Thoracic aorta (tissue), 2 donors: Measurements from ENCODE around the gene HERC3. TPM values are rescaled to one million over a fixed set of nuclear protein-coding genes. Genes with fewer than 3 reads are reported as not detected.

Experiments used
- ATAC-seq: fragments of 150-250 bp; one replicate; pipeline ENCODE4 v1.8.0; 2017; ENCODE audit warnings: low read depth; ENCODE audit not compliant: insufficient number of reproducible peaks, low FRiP score
- DNase-seq: peaks from one replicate; pipeline ENCODE4 v3.0.0-alpha.2; 2020; ENCODE audit warnings: low spot score
- H3K27ac ChIP-seq, 2 donors: fragments of 200-600 bp; sonication (generic); 1 replicate in 1 of 2; 2 replicates in 1 of 2; pipeline ENCODE4 v1.5.1; 2016; ENCODE audit warnings: mild to moderate bottlenecking in 2 of 2, moderate library complexity in 2 of 2
- H3K27me3 ChIP-seq: fragments of 200-600 bp; sonication (generic); replicated peaks from 2 replicates; pipeline ENCODE4 v1.6.0; 2016; ENCODE audit warnings: mild to moderate bottlenecking; ENCODE audit not compliant: insufficient read depth
- H3K36me3 ChIP-seq: fragments of 200-600 bp; sonication (generic); one replicate; pipeline ENCODE4 v1.5.1; 2016
- H3K4me1 ChIP-seq, 2 donors: fragments of 200-600 bp; sonication (generic); 1 replicate in 1 of 2; 2 replicates in 1 of 2; pipeline versions ENCODE4 v1.5.1 to v1.6.0; 2016; ENCODE audit warnings: low read depth in 2 of 2, mild to moderate bottlenecking in 1 of 2; ENCODE audit not compliant: control insufficient read depth in 1 of 2
- H3K4me3 ChIP-seq: fragments of 200-600 bp; sonication (generic); 2 replicates; pipeline ENCODE4 v1.5.1; 2016; ENCODE audit warnings: mild to moderate bottlenecking
- H3K9me3 ChIP-seq: fragments of 200-600 bp; sonication (generic); 2 replicates; pipeline ENCODE4 v1.5.1; 2016
- total RNA-seq, 2 donors: library from RNA; depleted of rRNA; stranded (reverse); fragments of >200 nt; gene quantifications; one replicate each; pipeline versions ENCODE4 v1.1.0 to v1.2.3, GENCODE V29; 2016
- TF ChIP-seq, protein P1 (sequence below): fragments of 200-600 bp; sonication (generic); IDR thresholded peaks from one replicate; pipeline ENCODE4 v1.5.1; 2019; ENCODE audit warnings: antibody characterized with exemption

The HERC3 gene
- total RNA-seq, 2 donors from 2014 or later = 34.5 to 51.4 TPM

DNA sequence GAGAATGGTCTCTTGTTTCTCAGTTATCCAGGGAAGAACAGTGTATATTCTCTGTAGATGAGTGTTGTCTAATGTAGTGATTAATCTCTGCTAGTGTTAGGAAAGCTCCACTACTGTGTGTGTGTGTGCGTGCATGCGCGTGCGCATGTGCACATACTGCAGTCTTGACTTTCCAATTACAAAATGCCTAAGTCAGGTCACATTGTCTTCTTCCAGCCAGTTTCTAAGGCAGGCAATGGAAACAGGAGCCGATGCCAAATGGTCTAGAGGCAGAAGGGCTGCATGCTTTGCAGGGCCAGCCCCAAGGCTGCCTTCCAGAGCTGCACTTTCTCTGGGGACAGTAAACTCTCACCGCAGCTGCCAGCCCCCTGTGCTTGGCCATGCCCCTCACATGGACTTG is 135.9 kb downstream of the HERC3 start:
- TF ChIP-seq, protein P1, sequence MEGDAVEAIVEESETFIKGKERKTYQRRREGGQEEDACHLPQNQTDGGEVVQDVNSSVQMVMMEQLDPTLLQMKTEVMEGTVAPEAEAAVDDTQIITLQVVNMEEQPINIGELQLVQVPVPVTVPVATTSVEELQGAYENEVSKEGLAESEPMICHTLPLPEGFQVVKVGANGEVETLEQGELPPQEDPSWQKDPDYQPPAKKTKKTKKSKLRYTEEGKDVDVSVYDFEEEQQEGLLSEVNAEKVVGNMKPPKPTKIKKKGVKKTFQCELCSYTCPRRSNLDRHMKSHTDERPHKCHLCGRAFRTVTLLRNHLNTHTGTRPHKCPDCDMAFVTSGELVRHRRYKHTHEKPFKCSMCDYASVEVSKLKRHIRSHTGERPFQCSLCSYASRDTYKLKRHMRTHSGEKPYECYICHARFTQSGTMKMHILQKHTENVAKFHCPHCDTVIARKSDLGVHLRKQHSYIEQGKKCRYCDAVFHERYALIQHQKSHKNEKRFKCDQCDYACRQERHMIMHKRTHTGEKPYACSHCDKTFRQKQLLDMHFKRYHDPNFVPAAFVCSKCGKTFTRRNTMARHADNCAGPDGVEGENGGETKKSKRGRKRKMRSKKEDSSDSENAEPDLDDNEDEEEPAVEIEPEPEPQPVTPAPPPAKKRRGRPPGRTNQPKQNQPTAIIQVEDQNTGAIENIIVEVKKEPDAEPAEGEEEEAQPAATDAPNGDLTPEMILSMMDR = no peak
- Histone ChIP-seq H3K4me3 (no peak overlapping the region), H3K27ac (no peak overlapping the region), H3K27me3 (no peaks in the 10 kb centered on the region), H3K4me1 (peaks cover 0 to 31% of the 10 kb centered on the region in 2 donors), H3K9me3 (no peaks in the 10 kb centered on the region), H3K36me3 (peaks cover 37% of the 10 kb centered on the region)
- ATAC-seq = peak; percentile 44
- no peak for DNase-seq

DNA sequence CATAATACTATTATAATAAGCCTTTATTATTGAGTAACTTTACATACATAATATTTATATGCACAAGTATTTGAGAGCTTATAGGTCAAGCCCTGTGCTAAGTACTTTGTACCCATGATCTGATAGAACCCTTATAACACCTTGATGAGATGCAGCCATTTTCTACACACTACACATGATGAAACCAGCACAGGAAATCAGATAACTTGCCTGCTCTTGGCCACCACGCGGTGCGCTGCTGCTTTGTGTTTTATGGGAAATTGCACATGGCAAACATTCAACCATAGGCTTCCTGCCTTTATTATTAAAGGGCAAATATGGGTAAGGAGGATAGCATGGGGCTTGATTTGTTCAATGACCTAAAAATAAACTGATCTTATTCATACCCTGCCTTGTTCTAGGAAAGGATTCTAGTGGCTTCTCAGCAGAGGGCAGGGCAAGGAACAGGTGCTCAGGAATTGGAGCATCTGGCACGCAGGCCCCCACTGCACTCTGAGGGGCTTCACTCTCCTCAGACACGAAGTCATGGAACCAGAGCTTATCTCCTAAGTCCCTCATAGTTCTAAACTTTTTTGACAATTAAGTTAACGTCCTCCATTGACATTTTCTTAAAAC is 137.0 kb downstream of the HERC3 start:
- peaks cover 37% of the 10 kb centered on the region for H3K36me3 ChIP-seq
- TF ChIP-seq, protein P1 = no peak
- ATAC-seq = no peak

DNA sequence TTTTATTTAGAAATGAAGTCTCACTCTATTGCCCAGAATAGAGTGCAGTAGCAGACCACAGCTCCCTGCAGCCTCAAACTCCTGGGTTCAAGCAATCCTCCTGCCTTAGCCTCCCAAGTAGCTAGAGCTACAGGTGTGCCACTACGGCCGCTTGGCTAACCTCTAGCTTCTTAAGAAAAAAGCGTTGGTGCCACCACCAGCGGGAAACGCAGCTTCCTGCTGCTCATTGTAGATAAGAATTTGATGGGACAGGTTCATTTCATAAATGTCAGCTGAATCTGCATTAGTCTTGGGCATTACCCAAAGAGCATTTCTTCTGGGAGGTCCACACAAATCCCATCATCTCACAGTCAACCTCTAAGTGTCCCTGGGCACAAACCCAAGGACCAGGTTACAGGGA is 138.5 kb downstream of the HERC3 start:
- DNase-seq = no peak
- Histone ChIP-seq H3K36me3 (peaks cover 26% of the 10 kb centered on the region), H3K4me1 (peaks cover 14 to 35% of the 10 kb centered on the region in 2 donors), H3K9me3 (no peaks in the 10 kb centered on the region), H3K4me3 (no peak overlapping the region), H3K27me3 (no peaks in the 10 kb centered on the region), H3K27ac (no peak overlapping the region)
- TF ChIP-seq, protein P1 = no peak
- ATAC-seq = no peak

More for the DNA sequence above, 137.0 kb downstream of the HERC3 start:
- H3K9me3 ChIP-seq = no peaks in the 10 kb centered on the region
- H3K4me3 ChIP-seq = no peak overlapping the region
- DNase-seq = no peak
- H3K27me3 ChIP-seq = no peaks in the 10 kb centered on the region
- no peak overlapping the region for H3K27ac ChIP-seq
- peaks cover 0 to 28% of the 10 kb centered on the region in 2 donors for H3K4me1 ChIP-seq

DNA sequence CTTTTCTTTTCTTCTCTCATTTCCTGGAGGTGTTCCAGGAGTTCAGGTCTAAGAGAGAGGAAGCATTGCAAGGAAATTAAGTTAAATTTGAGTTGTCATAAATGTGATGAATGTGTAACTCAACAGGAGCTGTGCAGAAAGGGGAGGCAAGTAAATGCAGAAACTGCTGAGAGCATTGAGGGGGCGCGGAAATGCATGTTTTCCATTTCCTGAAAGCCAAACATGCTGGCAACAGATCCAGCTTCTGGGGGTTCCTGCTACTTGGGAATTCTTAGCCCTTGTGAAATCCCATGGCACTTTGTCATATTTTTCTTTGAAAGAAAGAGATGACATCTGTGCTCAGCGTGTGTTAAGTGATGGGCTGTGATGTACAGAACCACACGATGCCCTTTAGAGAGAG is 139.1 kb downstream of the HERC3 start:
- H3K27me3 ChIP-seq = no peaks in the 10 kb centered on the region
- DNase-seq (no peak), ATAC-seq (no peak)
- no peak overlapping the region for H3K4me3 ChIP-seq
- TF ChIP-seq, protein P1 = no peak
- no peak overlapping the region for H3K27ac ChIP-seq
- H3K4me1 ChIP-seq = peaks cover 18 to 41% of the 10 kb centered on the region in 2 donors
- H3K36me3 ChIP-seq = peaks cover 26% of the 10 kb centered on the region
- H3K9me3 ChIP-seq = no peaks in the 10 kb centered on the region

DNA sequence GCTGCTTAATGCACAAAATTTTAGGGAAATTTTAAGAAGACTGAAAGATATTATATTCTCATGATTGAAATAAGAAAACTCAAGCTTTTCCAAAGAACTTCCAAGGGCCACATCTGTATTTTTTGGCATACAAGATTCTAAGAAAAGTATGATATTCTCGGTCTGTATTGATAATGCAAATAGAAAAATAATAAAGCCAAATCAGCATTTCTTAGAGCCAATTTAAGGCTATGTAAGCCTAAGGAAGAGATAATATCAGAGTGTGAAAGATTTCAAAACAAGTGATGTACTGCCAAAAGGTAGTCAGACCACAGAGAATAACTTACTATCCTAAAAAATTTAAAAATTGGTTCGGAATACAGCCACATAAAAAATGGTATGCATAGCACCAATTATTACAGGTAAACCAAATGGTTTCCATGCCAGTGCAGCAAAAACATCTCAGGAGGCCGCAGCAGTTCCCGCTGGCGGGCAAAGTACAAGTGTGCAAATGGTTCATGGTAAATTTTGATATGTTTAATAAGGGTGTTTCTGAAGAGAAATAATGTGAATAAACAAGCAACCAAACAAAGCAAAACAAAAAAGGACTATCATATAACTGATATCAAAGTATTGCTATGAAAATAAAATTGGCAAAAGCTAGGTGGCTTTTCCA is 140.6 kb downstream of the HERC3 start:
- Histone ChIP-seq H3K27ac (no peak overlapping the region), H3K9me3 (no peaks in the 10 kb centered on the region), H3K36me3 (peaks cover 15% of the 10 kb centered on the region), H3K4me3 (no peak overlapping the region), H3K4me1 (peaks cover 23 to 49% of the 10 kb centered on the region in 2 donors), H3K27me3 (no peaks in the 10 kb centered on the region)
- DNase-seq (no peak), ATAC-seq (no peak)
- TF ChIP-seq, protein P1 = no peak
